Astrocyte of the cerebellum (primary cell): ENCODE results near the gene FZR1.

Experiments
- DNase-seq: peaks from one replicate; pipeline ENCODE4 v3.0.0-alpha.2; 2011; ENCODE audit warnings: low read depth
- H3K4me3 ChIP-seq: 2 replicates; pipeline ENCODE4 v1.5.1; 2011; ENCODE audit warnings: mild to moderate bottlenecking, low read depth, low read length, moderate library complexity
- in situ Hi-C: cut with HindIII; loops from 2 replicates; pipeline ENCODE4 v1.10.0; 2017; ENCODE audit warnings: low sequenced_read_pairs
- TF ChIP-seq, protein P1 (sequence below): IDR thresholded peaks from 2 replicates; pipeline ENCODE4 v1.5.1; 2012; ENCODE audit warnings: low read length, low read depth, moderate library complexity, mild to moderate bottlenecking; ENCODE audit errors: missing control alignments

Gene FZR1

DNA sequence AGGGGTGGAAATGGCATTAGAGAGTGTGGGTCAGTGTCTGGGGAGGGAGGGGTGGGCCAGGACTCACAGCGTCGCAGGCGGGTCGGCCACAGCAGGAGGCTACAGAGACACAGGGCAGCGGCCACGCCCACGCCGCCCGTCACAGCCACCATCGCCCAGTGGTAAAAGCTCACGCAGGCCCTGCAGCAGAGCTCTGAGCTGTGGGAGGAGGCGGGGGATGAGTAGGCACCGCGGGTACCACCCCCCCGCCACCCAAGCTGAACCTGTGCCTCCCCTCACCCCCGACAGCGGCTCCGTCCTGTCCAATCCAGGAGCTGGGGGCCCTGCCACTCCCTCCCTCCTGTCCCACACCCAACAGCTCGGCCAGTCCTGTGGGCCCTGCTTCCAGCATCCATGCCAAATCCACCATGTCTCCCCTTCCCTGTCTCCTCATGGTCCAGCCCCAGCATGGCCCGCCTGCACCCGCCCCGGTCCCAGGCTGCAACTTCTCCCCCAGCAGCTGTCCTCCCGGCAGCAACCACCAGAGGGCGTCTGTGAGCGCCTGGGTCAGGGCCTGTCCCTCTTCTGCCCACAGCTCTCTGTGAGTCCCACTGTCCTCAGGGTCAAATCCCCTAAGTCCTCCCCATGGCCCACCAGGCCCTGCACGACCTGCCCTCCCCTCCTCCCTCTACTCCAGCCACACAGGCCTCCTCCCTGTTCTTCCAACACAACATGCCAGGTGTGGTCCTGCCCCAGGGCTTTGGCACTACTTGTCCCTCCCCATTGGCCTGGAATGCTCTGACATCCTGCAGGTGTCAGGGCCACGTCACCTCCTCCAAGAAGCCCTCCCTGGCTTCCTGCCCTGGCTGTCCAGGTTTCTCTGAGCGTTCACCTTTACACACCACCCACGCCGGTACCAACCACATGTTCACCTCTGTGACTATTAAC is 38.9 kb downstream of the FZR1 start:
- no peak overlapping the region for H3K4me3 ChIP-seq
- in situ Hi-C loops: no loop called here
- TF ChIP-seq, protein P1, sequence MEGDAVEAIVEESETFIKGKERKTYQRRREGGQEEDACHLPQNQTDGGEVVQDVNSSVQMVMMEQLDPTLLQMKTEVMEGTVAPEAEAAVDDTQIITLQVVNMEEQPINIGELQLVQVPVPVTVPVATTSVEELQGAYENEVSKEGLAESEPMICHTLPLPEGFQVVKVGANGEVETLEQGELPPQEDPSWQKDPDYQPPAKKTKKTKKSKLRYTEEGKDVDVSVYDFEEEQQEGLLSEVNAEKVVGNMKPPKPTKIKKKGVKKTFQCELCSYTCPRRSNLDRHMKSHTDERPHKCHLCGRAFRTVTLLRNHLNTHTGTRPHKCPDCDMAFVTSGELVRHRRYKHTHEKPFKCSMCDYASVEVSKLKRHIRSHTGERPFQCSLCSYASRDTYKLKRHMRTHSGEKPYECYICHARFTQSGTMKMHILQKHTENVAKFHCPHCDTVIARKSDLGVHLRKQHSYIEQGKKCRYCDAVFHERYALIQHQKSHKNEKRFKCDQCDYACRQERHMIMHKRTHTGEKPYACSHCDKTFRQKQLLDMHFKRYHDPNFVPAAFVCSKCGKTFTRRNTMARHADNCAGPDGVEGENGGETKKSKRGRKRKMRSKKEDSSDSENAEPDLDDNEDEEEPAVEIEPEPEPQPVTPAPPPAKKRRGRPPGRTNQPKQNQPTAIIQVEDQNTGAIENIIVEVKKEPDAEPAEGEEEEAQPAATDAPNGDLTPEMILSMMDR: peak; percentile 94
- DNase-seq: no peak

DNA sequence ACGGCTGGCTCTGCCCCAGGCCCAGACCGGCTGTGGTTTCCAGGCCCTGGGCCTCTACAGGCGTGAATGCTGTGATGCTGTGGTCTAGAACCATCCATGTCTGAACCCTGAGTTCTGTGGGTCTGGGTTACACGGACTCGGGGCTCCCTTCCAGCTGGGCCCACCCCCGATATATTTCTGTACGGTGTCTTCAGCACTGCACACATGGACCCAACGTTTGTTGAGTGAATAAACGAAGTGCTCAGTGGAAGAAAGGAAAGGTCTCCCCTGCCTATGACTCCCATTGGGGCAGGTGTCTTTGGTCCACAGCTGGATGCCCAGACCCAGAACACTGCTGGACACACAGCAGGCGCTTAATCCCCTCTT is 39.5 kb downstream of the FZR1 start:
- DNase-seq: no peak
- in situ Hi-C loops: no loop called here
- TF ChIP-seq, protein P1: no peak
- H3K4me3 ChIP-seq: no peak overlapping the region

DNA sequence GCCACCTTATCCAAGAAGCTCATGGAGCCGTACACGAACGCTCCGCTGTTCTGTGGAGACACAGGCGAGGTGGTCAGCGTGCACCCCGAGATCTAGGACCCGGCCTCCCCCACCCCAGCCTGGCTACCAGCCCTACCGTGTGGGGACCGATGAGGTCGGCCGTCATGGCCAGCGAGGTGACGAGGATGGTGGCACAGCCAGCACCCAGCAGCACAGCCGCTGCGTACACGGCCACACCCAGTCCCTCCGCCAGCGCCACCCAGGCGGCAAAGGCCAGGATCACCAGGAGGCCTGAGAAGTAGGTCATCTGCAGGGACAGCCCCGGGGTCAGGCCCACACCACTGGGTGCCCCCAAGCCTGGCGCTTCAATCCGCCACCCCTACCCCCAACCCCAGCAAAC is 40.0 kb downstream of the FZR1 start:
- DNase-seq: no peak
- no peak overlapping the region for H3K4me3 ChIP-seq
- in situ Hi-C loops: no loop called here
- TF ChIP-seq, protein P1: no peak

DNA sequence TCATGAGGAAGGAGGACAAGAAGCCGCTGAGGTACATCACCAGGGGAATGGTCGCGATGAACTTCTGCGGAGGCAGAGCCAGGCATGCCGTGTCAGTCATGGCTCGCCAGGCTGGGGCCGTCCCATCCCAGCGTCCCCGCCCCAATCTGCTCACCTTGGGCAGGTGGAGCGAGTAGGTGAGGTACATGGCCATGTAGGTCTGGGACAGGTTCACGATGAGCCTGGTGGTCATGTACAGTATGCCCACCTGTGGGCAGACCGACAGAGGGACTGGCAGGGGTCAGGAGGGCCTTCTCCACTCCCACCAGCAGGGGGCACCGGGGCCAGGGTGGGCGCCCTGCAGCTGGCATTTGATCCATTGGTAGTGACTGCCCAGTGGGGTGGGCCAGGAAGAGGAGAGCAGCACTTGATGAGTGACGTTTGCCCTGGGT is 41.2 kb downstream of the FZR1 start:
- H3K4me3 ChIP-seq: no peak overlapping the region
- no peak for DNase-seq
- in situ Hi-C loops: no loop called here
- TF ChIP-seq, protein P1: peak; percentile 55

DNA sequence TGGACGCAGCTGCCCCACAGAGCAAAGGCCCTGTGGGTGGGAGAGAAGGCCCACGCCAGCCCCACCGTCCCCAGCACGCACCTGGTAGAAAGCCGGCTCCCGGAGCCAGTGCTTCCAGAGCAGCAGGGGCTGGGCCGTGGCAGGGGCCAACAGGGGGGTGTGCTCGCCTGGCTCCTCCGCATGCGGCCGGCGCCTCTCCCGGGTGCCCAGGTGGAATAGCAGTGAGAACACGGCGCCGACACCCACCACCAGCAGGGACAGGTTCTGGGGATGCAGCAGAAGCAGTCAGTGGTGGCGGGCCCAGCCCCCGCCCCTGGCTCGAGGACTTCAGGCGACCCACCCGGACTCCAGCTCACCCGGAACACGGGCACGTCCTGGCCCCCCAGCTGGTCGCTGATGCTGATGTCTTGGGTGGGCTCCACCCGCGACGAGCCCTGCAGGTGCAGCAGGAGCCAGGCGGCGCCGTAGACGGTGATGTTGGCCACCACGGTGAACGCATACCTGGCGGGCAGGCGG is 41.7 kb downstream of the FZR1 start:
- in situ Hi-C loops: no loop called here
- TF ChIP-seq, protein P1: no peak
- DNase-seq: no peak
- H3K4me3 ChIP-seq: no peak overlapping the region

DNA sequence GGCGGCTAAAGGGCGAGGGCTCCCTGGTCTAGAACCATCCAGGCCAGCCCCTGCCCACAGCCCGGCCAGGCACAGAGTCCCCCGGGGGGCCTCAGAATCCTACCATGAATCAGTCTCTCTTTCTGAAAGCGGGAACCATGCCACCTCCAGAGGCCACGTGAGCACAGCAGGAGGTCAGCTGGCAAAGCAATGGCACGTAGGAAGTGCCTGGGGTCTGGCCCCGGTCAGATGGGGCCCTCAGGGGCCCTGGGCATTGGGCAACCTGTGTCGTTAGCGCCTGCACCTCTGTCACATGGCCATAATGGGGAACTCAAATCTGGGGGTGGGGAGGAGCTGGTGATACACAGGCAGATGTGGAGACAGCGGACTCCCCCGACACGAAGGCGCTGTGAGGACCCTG is 42.5 kb downstream of the FZR1 start:
- in situ Hi-C loops: no loop called here

More for the DNA sequence above, 42.5 kb downstream of the FZR1 start:
- TF ChIP-seq, protein P1: no peak
- no peak for DNase-seq
- no peak overlapping the region for H3K4me3 ChIP-seq
